Measurements from ENCODE around the gene TBX3.

DNA sequence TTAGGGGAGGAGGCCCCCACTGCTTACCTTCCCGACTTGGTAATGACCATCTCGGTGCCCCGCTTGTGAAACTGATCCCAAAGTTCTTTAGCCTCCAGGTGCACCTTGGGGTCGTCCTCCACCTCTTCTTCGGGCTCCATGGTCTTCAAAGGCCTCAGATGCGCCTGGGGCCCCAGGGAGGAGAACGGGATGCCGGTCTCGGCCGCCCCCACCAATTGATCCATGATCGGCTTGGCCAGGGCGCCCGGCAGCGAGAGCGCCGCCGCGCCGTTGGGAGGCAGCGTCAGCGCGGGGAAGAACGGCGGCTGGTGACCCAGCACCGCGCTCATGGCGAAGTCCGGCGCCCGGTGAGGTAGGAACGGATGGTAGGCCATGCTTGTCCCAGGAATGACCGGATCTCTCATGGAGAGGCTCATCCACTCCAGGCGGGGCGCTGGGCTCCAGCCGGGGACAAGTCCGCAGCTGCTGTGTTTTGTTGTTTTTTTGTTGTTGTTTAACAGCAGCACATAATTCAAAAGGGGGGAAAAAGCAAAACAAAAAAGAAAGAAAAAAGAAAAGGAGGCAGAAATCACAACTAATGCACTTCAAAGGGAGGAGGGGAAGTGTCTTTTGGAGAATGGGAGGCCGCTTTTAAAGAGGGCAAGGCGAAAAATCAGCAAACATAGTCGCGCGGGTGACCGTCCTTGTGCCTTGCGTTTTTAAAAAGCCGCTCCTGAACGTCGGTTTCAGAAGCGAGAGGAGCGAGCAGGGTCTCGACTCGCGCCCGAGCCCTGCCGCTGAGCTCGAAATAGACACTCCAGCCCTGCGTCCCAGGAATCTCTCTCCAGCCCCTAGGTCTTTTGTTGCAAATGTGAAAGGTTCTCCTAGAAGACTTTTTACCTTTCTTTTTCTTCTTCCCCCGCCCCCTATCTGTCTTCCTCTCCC, 928 bp downstream of the TBX3 start:
- TF ChIP-seq, protein P1, sequence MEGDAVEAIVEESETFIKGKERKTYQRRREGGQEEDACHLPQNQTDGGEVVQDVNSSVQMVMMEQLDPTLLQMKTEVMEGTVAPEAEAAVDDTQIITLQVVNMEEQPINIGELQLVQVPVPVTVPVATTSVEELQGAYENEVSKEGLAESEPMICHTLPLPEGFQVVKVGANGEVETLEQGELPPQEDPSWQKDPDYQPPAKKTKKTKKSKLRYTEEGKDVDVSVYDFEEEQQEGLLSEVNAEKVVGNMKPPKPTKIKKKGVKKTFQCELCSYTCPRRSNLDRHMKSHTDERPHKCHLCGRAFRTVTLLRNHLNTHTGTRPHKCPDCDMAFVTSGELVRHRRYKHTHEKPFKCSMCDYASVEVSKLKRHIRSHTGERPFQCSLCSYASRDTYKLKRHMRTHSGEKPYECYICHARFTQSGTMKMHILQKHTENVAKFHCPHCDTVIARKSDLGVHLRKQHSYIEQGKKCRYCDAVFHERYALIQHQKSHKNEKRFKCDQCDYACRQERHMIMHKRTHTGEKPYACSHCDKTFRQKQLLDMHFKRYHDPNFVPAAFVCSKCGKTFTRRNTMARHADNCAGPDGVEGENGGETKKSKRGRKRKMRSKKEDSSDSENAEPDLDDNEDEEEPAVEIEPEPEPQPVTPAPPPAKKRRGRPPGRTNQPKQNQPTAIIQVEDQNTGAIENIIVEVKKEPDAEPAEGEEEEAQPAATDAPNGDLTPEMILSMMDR (IDR thresholded peaks at IDR 0.05; ENCODE audit: low read length) = no peak
- TF ChIP-seq EZH2 (optimal IDR thresholded peaks at IDR 0.05; ENCODE audit: low read depth, low read length) (no peak), EZH2phosphoT487 (IDR thresholded peaks at IDR 0.05; ENCODE audit: low read length) (no peak)

All from MM.1S (cell line).